NCI-H2196 (cell line): ENCODE results near the gene INO80.
A peak's percentile ranks its signal among the peaks of the same experiment; 100 is the strongest.

ENCODE experiments used
- DNase-seq: peaks from one replicate; lab custom pipeline; 2025; ENCODE audit not compliant: unreplicated experiment; lab: John Stamatoyannopoulos, UW

Gene INO80

GRCh38 chr15:41048852-41049251 lies 67.2 kb downstream of the INO80 start:
- no peak for DNase-seq

- DNase-seq = no peak
These were observed 67.7 kb downstream of the INO80 start for GRCh38 chr15:41048397-41048796.

DNA sequence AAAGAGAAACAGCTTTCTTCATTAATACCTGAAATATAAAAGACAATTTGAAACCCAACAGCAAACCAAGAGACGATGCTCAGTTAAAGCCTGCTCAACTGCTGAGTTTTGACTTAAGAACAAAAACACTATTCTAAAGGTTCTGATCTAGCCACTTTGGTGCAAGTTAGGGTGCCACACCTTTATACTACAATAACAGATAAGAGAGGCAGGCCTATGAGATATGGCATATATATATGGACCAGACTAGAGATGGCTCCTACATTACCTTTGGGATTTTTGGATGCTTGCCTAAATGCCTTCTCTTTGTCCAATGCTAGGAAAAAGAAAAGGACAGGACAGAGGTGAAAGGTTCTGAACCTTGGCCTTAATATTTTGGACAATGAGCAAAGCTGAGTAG lies 68.6 kb downstream of the INO80 start:
- DNase-seq = no peak

- no peak for DNase-seq
These were observed 72.7 kb downstream of the INO80 start for GRCh38 chr15:41043276-41043951.

DNA sequence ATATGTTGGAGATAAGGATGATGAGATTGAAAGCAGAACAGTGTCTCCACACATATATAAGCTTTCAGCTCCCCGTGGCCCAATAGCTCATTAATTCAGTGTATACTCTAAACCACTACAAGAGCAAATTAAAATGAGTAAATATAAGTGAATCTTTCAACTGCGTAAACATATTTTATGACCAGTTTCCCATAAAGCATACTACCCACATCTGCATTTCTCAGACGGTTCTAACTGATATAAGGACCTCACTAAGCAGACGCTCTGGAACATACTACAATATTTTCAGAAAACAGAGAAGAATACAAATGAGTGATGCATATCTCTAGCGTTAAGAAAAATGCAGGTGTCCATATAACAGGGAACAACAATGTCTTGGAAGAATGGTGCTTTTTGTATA lies 73.2 kb downstream of the INO80 start:
- no peak for DNase-seq

DNA sequence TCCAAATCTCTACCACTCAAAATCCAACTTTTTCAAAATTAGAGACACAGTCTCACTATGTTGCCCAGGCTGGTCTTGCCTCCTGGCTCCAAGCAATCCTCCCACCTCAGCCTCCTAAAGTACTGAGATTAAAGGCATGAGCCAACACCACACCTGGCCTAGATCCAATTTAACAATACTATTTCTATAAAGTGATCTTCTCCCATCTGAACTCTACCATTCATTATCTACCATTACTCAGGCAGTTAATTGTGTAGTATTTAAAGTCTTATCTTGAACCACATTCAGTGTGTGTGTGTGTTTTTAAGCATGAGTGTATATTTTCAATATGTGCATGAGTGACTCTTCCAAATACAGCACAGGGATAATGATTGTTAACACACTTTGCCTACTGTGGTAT lies 77.0 kb downstream of the INO80 start:
- no peak for DNase-seq

DNA sequence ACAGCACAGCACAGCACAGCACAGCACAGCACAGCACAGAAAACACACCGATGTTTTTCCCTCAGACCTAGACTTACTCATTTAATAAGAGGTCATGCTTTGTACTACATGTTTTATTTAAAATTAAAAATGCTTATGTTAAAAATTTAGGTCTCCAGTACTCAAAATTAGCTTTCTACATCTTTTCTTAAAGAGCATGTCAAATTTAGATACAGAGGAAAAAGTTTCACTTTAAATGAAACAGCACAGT lies 84.1 kb downstream of the INO80 start:
- DNase-seq = no peak

GRCh38 chr15:41031232-41032078 lies 84.6 kb downstream of the INO80 start:
- DNase-seq = no peak

GRCh38 chr15:41028853-41029252 lies 87.2 kb downstream of the INO80 start:
- DNase-seq = no peak

- no peak for DNase-seq
These were observed 90.7 kb downstream of the INO80 start for GRCh38 chr15:41025393-41025792.

GRCh38 chr15:41024885-41025284 lies 91.2 kb downstream of the INO80 start:
- DNase-seq = no peak

DNA sequence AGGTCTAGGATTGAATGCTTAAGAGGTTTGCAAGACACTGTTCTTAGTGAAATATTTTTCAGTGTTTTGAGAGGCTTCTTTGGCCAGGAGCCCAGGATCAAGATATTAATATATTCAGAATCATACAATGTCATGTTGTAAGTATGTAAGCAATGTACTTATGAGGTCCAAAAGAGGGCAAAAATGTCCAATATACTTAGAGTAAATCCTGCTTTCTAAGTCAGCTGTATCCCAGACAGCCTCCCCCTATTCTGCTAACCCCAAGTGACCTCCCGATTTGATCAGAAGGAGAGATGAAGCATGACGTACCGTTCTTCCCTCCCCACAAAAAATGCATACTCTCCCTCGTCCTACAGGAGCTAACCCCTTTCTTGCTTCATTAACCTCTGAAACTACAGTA lies 91.9 kb downstream of the INO80 start:
- DNase-seq = no peak

DNA sequence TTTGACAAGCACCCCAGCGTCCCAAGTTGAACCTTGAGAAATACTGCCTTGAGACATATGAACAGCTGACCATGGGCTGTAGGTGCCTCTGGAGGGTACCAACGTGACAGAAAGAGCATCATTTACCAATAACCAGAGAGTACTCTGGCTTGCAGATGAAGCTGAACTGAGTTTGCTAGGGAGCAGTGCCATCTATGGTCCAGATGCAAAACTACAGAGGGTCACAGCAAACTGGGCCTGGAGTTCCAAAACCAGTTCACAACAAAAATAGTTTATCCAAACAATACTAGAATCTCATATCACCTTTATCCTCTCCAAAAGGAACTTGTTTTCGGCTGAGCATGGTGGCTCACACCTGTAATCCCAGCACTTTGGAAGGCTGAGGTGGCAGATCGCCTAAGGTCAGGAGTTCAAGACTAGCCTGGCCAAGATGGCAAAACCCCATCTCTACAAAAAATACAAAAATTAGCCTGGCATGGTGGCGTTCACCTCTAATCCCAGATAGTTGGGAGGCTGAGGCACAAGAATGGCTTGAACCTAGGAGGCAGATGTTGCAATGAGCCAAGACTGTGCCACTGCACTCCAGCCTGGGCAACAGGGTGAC lies 93.5 kb downstream of the INO80 start:
- peak; percentile 13 for DNase-seq

DNA sequence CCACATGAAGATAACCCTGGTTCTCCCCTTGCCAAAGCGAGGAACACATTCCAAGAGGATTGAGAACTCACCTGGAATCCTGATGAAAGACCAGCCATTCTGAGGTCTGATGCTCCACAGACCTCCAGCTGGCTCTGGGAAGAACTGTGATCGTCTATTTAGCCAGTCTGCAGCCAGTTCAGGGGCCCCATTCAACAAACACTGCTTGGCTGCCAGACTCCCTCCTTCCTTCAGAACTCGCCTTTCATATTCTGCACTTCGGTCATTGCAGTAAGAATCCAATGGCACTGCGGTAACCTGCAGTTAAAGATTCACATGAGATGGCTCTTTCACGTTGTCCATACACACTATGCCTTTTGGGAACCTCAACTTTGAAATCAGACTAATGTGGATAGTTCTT lies 95.3 kb downstream of the INO80 start:
- no peak for DNase-seq

GRCh38 chr15:41020311-41020710 lies 95.8 kb downstream of the INO80 start:
- no peak for DNase-seq

GRCh38 chr15:41019174-41019573 lies 96.9 kb downstream of the INO80 start:
- no peak for DNase-seq

GRCh38 chr15:41018534-41018933 lies 97.5 kb downstream of the INO80 start:
- DNase-seq = peak; percentile 16

DNA sequence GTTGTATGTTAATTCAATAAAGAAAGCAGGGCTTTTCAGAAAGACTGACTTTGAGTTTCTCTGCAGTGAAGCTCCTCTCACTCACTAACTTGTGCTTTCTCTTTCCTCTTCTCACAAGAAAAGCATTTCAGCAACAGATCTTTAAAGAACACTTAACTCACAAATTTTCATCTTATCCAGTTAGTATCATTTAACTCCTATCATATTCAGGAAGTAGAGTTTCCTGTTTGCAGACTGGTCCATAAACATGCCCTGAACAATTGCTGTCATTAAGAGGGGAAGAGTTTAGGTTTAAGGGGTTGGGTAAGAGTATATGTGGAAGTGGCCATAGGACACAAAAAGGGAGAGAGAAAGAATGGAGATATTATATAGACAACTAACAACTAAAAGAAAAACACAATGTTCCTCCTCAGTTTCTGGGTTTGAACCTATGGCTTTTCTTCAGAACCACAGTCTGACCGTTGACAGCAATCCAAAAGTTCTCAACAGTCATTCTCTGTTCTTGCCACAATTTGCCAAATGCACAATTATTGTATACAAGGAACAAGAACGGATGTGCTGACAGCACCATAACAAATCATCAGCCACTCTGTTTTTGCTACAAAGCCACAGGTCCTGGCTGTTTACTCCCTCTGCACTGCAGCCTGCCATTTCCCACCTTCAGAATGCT lies 98.9 kb downstream of the INO80 start:
- DNase-seq = no peak

- DNase-seq = no peak
These were observed 102.2 kb downstream of the INO80 start for GRCh38 chr15:41013691-41014414.

GRCh38 chr15:41011055-41011815 lies 104.8 kb downstream of the INO80 start:
- DNase-seq = no peak

- no peak for DNase-seq
These were observed 105.7 kb downstream of the INO80 start for GRCh38 chr15:41010345-41010744.
